ENCODE measurements around the gene FBXO28.

Gene FBXO28

GRCh38 chr1:224080115-224080774 lies 33.7 kb upstream of the FBXO28 start:
- H3K4me2 ChIP-seq (ENCODE audit: low read depth, low read length, poor library complexity, severe bottlenecking): no peak overlapping the region

GRCh38 chr1:224081604-224082003 lies 32.3 kb upstream of the FBXO28 start:
- Histone ChIP-seq H3K4me2 (ENCODE audit: low read depth, low read length, poor library complexity, severe bottlenecking) (no peak overlapping the region), H3K4me1 (ENCODE audit: insufficient read depth, low read length, poor library complexity, severe bottlenecking) (no peaks in the 10 kb centered on the region), H3K79me2 (ENCODE audit: insufficient read depth, low read length) (no peaks in the 10 kb centered on the region), H3K4me3 (ENCODE audit: low read length, poor library complexity, severe bottlenecking) (no peak overlapping the region), H3F3A (ENCODE audit: low read depth) (no peaks in the 10 kb centered on the region), H3K9me3 (ENCODE audit: insufficient read depth, low read depth, low read length) (no peaks in the 10 kb centered on the region), H4K20me1 (ENCODE audit: insufficient read depth, low read length, poor library complexity, severe bottlenecking) (no peaks in the 10 kb centered on the region), H2AFZ (ENCODE audit: low read length) (no peak overlapping the region), H3K27me3 (ENCODE audit: insufficient read depth, low read length, poor library complexity, severe bottlenecking) (no peaks in the 10 kb centered on the region), H3K9me2 (replicated peaks; ENCODE audit: low read depth, low read length) (no peaks in the 10 kb centered on the region), H3K36me3 (ENCODE audit: insufficient read depth, low read length) (no peaks in the 10 kb centered on the region), H3K9ac (ENCODE audit: low read depth, low read length, poor library complexity, severe bottlenecking) (no peak overlapping the region)
- TF ChIP-seq, protein P1, sequence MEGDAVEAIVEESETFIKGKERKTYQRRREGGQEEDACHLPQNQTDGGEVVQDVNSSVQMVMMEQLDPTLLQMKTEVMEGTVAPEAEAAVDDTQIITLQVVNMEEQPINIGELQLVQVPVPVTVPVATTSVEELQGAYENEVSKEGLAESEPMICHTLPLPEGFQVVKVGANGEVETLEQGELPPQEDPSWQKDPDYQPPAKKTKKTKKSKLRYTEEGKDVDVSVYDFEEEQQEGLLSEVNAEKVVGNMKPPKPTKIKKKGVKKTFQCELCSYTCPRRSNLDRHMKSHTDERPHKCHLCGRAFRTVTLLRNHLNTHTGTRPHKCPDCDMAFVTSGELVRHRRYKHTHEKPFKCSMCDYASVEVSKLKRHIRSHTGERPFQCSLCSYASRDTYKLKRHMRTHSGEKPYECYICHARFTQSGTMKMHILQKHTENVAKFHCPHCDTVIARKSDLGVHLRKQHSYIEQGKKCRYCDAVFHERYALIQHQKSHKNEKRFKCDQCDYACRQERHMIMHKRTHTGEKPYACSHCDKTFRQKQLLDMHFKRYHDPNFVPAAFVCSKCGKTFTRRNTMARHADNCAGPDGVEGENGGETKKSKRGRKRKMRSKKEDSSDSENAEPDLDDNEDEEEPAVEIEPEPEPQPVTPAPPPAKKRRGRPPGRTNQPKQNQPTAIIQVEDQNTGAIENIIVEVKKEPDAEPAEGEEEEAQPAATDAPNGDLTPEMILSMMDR (conservative IDR thresholded peaks at IDR 0.05; ENCODE audit: low read length): no peak
- TF ChIP-seq EZH2phosphoT487 (IDR thresholded peaks at IDR 0.05; ENCODE audit: borderline replicate concordance): no peak

More at GRCh38 chr1:224080115-224080774, 33.7 kb upstream of the FBXO28 start:
- Histone ChIP-seq H2AFZ (ENCODE audit: low read length) (no peak overlapping the region), H3K4me3 (ENCODE audit: low read length, poor library complexity, severe bottlenecking) (no peak overlapping the region), H3K27me3 (ENCODE audit: insufficient read depth, low read length, poor library complexity, severe bottlenecking) (no peaks in the 10 kb centered on the region), H3K4me1 (ENCODE audit: insufficient read depth, low read length, poor library complexity, severe bottlenecking) (no peaks in the 10 kb centered on the region), H3K9me3 (ENCODE audit: insufficient read depth, low read depth, low read length) (no peaks in the 10 kb centered on the region), H3F3A (ENCODE audit: low read depth) (no peaks in the 10 kb centered on the region), H3K9ac (ENCODE audit: low read depth, low read length, poor library complexity, severe bottlenecking) (no peak overlapping the region), H3K79me2 (ENCODE audit: insufficient read depth, low read length) (no peaks in the 10 kb centered on the region), H4K20me1 (ENCODE audit: insufficient read depth, low read length, poor library complexity, severe bottlenecking) (no peaks in the 10 kb centered on the region), H3K9me2 (replicated peaks; ENCODE audit: low read depth, low read length) (0 out of 2 replicates have a peak, but pooled peaks cover 4% of the 10 kb centered on the region), H3K36me3 (ENCODE audit: insufficient read depth, low read length) (no peaks in the 10 kb centered on the region)
- TF ChIP-seq, protein P1 (conservative IDR thresholded peaks at IDR 0.05; ENCODE audit: low read length): no peak
- TF ChIP-seq EZH2phosphoT487 (IDR thresholded peaks at IDR 0.05; ENCODE audit: borderline replicate concordance): no peak

- H3K4me3 ChIP-seq (ENCODE audit: low read length, poor library complexity, severe bottlenecking): no peak overlapping the region
- no peaks in the 10 kb centered on the region for H3K79me2 ChIP-seq (ENCODE audit: insufficient read depth, low read length)
- no peaks in the 10 kb centered on the region for H4K20me1 ChIP-seq (ENCODE audit: insufficient read depth, low read length, poor library complexity, severe bottlenecking)
- H3K9me3 ChIP-seq (ENCODE audit: insufficient read depth, low read depth, low read length): no peaks in the 10 kb centered on the region
- no peak overlapping the region for H2AFZ ChIP-seq (ENCODE audit: low read length)
- no peak overlapping the region for H3K9ac ChIP-seq (ENCODE audit: low read depth, low read length, poor library complexity, severe bottlenecking)
- no peaks in the 10 kb centered on the region for H3K36me3 ChIP-seq (ENCODE audit: insufficient read depth, low read length)
- H3K27me3 ChIP-seq (ENCODE audit: insufficient read depth, low read length, poor library complexity, severe bottlenecking): no peaks in the 10 kb centered on the region
- H3F3A ChIP-seq (ENCODE audit: low read depth): no peaks in the 10 kb centered on the region
- no peak for TF ChIP-seq EZH2phosphoT487 (IDR thresholded peaks at IDR 0.05; ENCODE audit: borderline replicate concordance)
- TF ChIP-seq, protein P1 (conservative IDR thresholded peaks at IDR 0.05; ENCODE audit: low read length): no peak
- no peaks in the 10 kb centered on the region for H3K4me1 ChIP-seq (ENCODE audit: insufficient read depth, low read length, poor library complexity, severe bottlenecking)
- H3K4me2 ChIP-seq (ENCODE audit: low read depth, low read length, poor library complexity, severe bottlenecking): no peak overlapping the region
- no peaks in the 10 kb centered on the region for H3K9me2 ChIP-seq (replicated peaks; ENCODE audit: low read depth, low read length)
Measured at GRCh38 chr1:224082146-224082545, 31.8 kb upstream of the FBXO28 start.
